ENCODE measurements around the gene ZMPSTE24.

DNA sequence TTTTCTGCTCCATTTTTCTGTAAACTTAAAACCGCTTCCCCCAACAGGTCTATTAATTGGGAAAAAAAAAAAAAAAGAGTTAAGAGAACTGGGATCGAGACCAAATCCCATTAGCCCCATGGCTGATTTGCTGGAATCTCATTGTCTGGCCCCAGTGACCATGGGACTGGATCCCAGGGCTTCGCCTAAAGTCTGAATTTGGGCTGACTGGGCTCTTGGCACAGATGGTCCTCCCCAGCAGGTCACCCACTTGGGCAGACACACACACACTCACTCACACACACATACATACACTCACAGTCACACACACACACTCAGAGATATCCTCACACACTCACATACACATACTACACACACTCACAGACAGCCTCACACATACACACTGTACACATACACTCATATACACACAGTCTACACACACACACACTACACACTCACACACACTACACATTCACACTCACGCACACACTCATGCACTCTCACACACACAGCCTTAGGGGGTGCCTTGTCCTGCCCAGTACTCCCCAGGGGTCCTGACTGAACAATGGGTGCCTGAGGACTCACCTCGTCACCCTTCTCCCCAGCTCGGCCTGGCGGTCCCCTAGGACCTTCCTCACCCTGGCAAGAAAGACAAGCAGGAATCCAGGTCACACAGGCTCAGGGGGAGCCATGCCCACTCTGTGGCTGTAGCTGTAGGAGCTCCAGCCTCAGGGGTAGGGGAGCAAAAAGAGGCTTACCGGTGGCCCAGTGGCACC lies 51.5 kb downstream of the ZMPSTE24 start:
- TF ChIP-seq CTCF (IDR thresholded peaks at IDR 0.05): no peak
- TF ChIP-seq POLR2A (IDR thresholded peaks at IDR 0.05): no peak
